Keratinocyte (primary cell): ENCODE data around the gene MNDA.

Source experiments
- CTCF ChIP-seq, 3 experiments: IDR thresholded peaks in 1 of 3; conservative IDR thresholded peaks in 1 of 3; optimal IDR thresholded peaks in 1 of 3; 2 replicates in 2 of 3; 3 replicates in 1 of 3; pipeline versions ENCODE3 to v1.5.1; 2011; ENCODE audit warnings: low read length in 3 of 3, mild to moderate bottlenecking in 3 of 3, moderate library complexity in 2 of 3, control low read depth in 1 of 3, inconsistent platforms in 1 of 3; ENCODE audit not compliant: insufficient read depth in 2 of 3; ENCODE audit errors: extremely low read depth in 1 of 3
- EZH2 ChIP-seq: IDR thresholded peaks from one replicate; pipeline ENCODE4 v1.6.1; 2012; ENCODE audit warnings: inconsistent platforms, mild to moderate bottlenecking, low read length, moderate library complexity

- TF ChIP-seq CTCF (optimal IDR thresholded peaks at IDR 0.05 in 1 of 3, IDR thresholded peaks at IDR 0.05 in 1 of 3, conservative IDR thresholded peaks at IDR 0.05 in 1 of 3; ENCODE audit: extremely low read depth in 1 of 3, insufficient read depth in 2 of 3, low read length in 3 of 3) (no peak), EZH2 (no peak)
Observed at GRCh38 chr1:158840236-158840635, 9.1 kb downstream of the MNDA start.
